ENCODE data around the gene H2BK1.

H2BK1 gene

GRCh38 chr7:151210087-151210854 lies at the start of gene H2BK1:
Gene H2BK1 (minus strand): TSS chr7:151210488. CDS start chr7:151210318, 170 bp downstream.
- no peak for TF ChIP-seq Cebpa-rat (IDR thresholded peaks at IDR 0.05)
- no peak within 1 kb of the TSS for H3K27ac ChIP-seq
- H4K20me1 ChIP-seq = peaks cover 0 to 77% (median 43%) of the 10 kb centered on the region in 11 experiments; a peak in 17 of 22 replicates
- no peak within 1 kb of the TSS for H3K4me3 ChIP-seq
- no peaks in the 10 kb centered on the region for H3K9me3 ChIP-seq (replicated peaks in 1 of 11)
- H3K27me3 ChIP-seq = peaks cover 0 to 14% (median 4%) of the 10 kb centered on the region in 11 experiments; a peak in 9 of 22 replicates
- no peak within 1 kb of the TSS for H3K9ac ChIP-seq
- peaks cover 0 to 24% (median 18%) of the 10 kb centered on the region in 10 experiments; a peak in 16 of 20 replicates for H3K4me1 ChIP-seq
- H3K36me3 ChIP-seq = peaks cover 30 to 46% (median 38%) of the 10 kb centered on the region in 11 experiments
- no peak within 1 kb of the TSS for H3K4me2 ChIP-seq

- peaks cover 0 to 25% (median 5%) of the 10 kb centered on the region in 11 experiments; a peak in 12 of 22 replicates for H4K20me1 ChIP-seq
- H3K4me1 ChIP-seq = no peaks in the 10 kb centered on the region
- H3K4me3 ChIP-seq = no peak overlapping the region
- no peak for TF ChIP-seq Cebpa-rat (IDR thresholded peaks at IDR 0.05)
- no peak overlapping the region for H3K9ac ChIP-seq
- no peak overlapping the region for H3K27ac ChIP-seq
- no peaks in the 10 kb centered on the region for H3K36me3 ChIP-seq
- no peaks in the 10 kb centered on the region for H3K9me3 ChIP-seq (replicated peaks in 1 of 11)
- no peak overlapping the region for H3K4me2 ChIP-seq
- H3K27me3 ChIP-seq = peaks cover 39 to 62% (median 58%) of the 10 kb centered on the region in 11 experiments
Measured at GRCh38 chr7:151257990-151258389, 47.7 kb upstream of the H2BK1 start.

GRCh38 chr7:151256410-151257045 lies 46.2 kb upstream of the H2BK1 start:
- no peaks in the 10 kb centered on the region for H3K36me3 ChIP-seq
- no peak overlapping the region for H3K4me3 ChIP-seq
- H3K27ac ChIP-seq = no peak overlapping the region
- peaks cover under 1 to 9% (median 8%) of the 10 kb centered on the region in 10 experiments; a peak in 16 of 20 replicates for H3K4me1 ChIP-seq
- H3K9me3 ChIP-seq (replicated peaks in 1 of 11) = no peaks in the 10 kb centered on the region
- H3K4me2 ChIP-seq = no peak overlapping the region
- H4K20me1 ChIP-seq = peaks cover 0 to 38% (median 13%) of the 10 kb centered on the region in 11 experiments; a peak in 12 of 22 replicates
- peaks cover 54 to 77% (median 72%) of the 10 kb centered on the region in 11 experiments for H3K27me3 ChIP-seq
- no peak for TF ChIP-seq Cebpa-rat (IDR thresholded peaks at IDR 0.05)
- H3K9ac ChIP-seq = no peak overlapping the region

GRCh38 chr7:151255390-151255789 lies 45.1 kb upstream of the H2BK1 start:
- no peak overlapping the region for H3K4me3 ChIP-seq
- H3K27me3 ChIP-seq = peaks cover 65 to 85% (median 83%) of the 10 kb centered on the region in 11 experiments
- peaks cover 0 to 50% (median 24%) of the 10 kb centered on the region in 11 experiments; a peak in 16 of 22 replicates for H4K20me1 ChIP-seq
- no peaks in the 10 kb centered on the region for H3K36me3 ChIP-seq
- H3K9me3 ChIP-seq (replicated peaks in 1 of 11) = no peaks in the 10 kb centered on the region
- no peak overlapping the region for H3K9ac ChIP-seq
- peaks cover 5 to 15% (median 13%) of the 10 kb centered on the region in 10 experiments; a peak in 17 of 20 replicates for H3K4me1 ChIP-seq
- no peak overlapping the region for H3K27ac ChIP-seq
- TF ChIP-seq Cebpa-rat (IDR thresholded peaks at IDR 0.05) = no peak
- H3K4me2 ChIP-seq = no peak overlapping the region

GRCh38 chr7:151254851-151255250 lies 44.6 kb upstream of the H2BK1 start:
- Histone ChIP-seq H3K27ac (no peak overlapping the region), H3K4me3 (no peak overlapping the region), H3K36me3 (no peaks in the 10 kb centered on the region), H3K4me2 (no peak overlapping the region), H3K9ac (no peak overlapping the region), H3K27me3 (peaks cover 70 to 91% (median 89%) of the 10 kb centered on the region in 11 experiments), H3K9me3 (replicated peaks in 1 of 11) (no peaks in the 10 kb centered on the region), H4K20me1 (peaks cover 0 to 55% (median 29%) of the 10 kb centered on the region in 11 experiments; a peak in 16 of 22 replicates), H3K4me1 (peaks cover 6 to 21% (median 16%) of the 10 kb centered on the region in 10 experiments; a peak in 18 of 20 replicates)
- no peak for TF ChIP-seq Cebpa-rat (IDR thresholded peaks at IDR 0.05)

- Histone ChIP-seq H3K9me3 (replicated peaks in 1 of 11) (no peaks in the 10 kb centered on the region), H3K27me3 (peaks cover 74 to 96% (median 94%) of the 10 kb centered on the region in 11 experiments), H3K27ac (no peak overlapping the region), H3K36me3 (no peaks in the 10 kb centered on the region), H3K4me1 (peaks cover 10 to 26% (median 21%) of the 10 kb centered on the region in 10 experiments; a peak in 19 of 20 replicates), H3K9ac (no peak overlapping the region), H3K4me3 (no peak overlapping the region), H4K20me1 (peaks cover 0 to 59% (median 29%) of the 10 kb centered on the region in 11 experiments; a peak in 16 of 22 replicates), H3K4me2 (no peak overlapping the region)
- no peak for TF ChIP-seq Cebpa-rat (IDR thresholded peaks at IDR 0.05)
Measured at GRCh38 chr7:151254316-151254715, 44.0 kb upstream of the H2BK1 start.

DNA sequence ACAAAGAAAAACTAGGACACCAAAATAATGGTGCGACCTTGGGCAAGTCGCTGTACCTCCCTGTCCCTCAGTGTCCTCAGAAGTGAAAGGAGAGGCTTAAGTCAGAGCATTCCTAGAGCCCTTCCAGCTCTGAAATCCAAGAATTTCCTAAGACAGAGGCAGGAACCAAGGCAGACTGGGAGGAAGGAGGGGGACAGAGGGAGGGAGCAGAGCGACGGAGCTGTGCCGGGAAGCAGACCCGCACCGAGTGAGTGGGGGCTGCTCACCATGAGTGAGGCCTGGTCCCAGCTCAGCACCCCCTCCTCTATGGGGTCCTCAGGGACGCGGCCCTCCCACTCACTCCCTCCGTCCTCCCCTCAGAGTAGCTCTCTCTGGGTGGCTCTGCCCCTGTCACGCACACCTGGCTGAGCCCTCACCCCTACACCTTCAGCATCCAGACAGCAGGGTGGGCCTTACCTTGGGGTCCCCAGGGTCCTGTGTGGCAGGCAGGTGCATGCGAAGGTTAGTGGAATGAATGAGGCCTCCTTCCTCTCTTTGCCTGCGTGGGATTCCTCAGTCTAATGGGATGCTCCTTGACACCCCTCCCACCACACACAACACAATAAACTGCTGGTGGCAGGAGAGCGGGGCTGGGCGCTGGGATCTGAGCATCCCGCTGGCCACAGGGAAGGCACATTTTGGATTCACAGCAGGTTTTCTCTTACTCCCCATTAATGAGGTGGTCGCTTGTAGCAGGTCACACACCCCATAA lies 42.8 kb upstream of the H2BK1 start:
- Histone ChIP-seq H4K20me1 (peaks cover 0 to 63% (median 31%) of the 10 kb centered on the region in 11 experiments; a peak in 16 of 22 replicates), H3K36me3 (no peaks in the 10 kb centered on the region), H3K4me1 (peaks cover 21 to 37% (median 31%) of the 10 kb centered on the region in 10 experiments), H3K4me3 (no peak overlapping the region), H3K4me2 (no peak overlapping the region), H3K27ac (no peak overlapping the region), H3K27me3 (peaks cover 81 to 100% (median 100%) of the 10 kb centered on the region in 11 experiments), H3K9ac (no peak overlapping the region), H3K9me3 (replicated peaks in 1 of 11) (no peaks in the 10 kb centered on the region)
- TF ChIP-seq Cebpa-rat (IDR thresholded peaks at IDR 0.05) = no peak

DNA sequence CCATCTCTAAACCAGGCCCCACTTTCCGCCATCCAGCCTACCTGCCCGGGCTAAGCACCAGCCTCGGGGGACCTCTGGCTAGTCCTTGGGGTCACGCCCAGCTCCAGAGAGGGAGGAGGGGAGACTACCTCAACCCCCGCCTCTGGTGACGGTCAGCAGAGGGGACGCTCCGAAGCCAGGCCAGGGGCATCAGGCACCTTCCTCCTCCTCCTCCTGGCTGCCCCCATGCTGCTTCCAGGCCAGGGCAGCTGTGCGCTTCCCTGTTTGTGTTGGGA lies 42.2 kb upstream of the H2BK1 start:
- Histone ChIP-seq H3K4me1 (peaks cover 26 to 44% (median 36%) of the 10 kb centered on the region in 10 experiments), H4K20me1 (peaks cover 0 to 69% (median 35%) of the 10 kb centered on the region in 11 experiments; a peak in 17 of 22 replicates), H3K4me3 (peak overlapping the region in 3 of 10 experiments; percentile 63 to 73 (median 68); a peak in 4 of 20 replicates), H3K27ac (no peak overlapping the region), H3K9ac (no peak overlapping the region), H3K9me3 (replicated peaks in 1 of 11) (no peaks in the 10 kb centered on the region), H3K27me3 (peaks cover 88 to 100% (median 100%) of the 10 kb centered on the region in 11 experiments), H3K4me2 (peak overlapping the region in 6 of 11 experiments; percentile 88 to 99 (median 94); a peak in 7 of 22 replicates), H3K36me3 (no peaks in the 10 kb centered on the region)
- TF ChIP-seq Cebpa-rat (IDR thresholded peaks at IDR 0.05) = no peak
